Measurements from ENCODE around the gene TP53RK.

TP53RK gene

GRCh38 chr20:46704714-46705377 lies 15.6 kb upstream of the TP53RK start:
- no peaks in the 10 kb centered on the region for H3K36me3 ChIP-seq
- no peak for TF ChIP-seq CTCF (IDR thresholded peaks at IDR 0.05; ENCODE audit: low read depth, low read length)
- H3K27ac ChIP-seq, result no peak overlapping the region
- no peak overlapping the region for H3K4me3 ChIP-seq (ENCODE audit: low read depth, low read length)
- DNase-seq, result no peak
- peaks cover 4% of the 10 kb centered on the region for H3K9me3 ChIP-seq (ENCODE audit: severe bottlenecking)
- H3K27me3 ChIP-seq (ENCODE audit: insufficient read depth, low read depth, severe bottlenecking), result no peaks in the 10 kb centered on the region

- Histone ChIP-seq H3K27ac (no peak overlapping the region), H3K4me3 (ENCODE audit: low read depth, low read length) (no peak overlapping the region), H3K9me3 (ENCODE audit: severe bottlenecking) (peaks cover 4% of the 10 kb centered on the region), H3K27me3 (ENCODE audit: insufficient read depth, low read depth, severe bottlenecking) (no peaks in the 10 kb centered on the region), H3K36me3 (no peaks in the 10 kb centered on the region)
- DNase-seq, result no peak
- TF ChIP-seq CTCF (IDR thresholded peaks at IDR 0.05; ENCODE audit: low read depth, low read length), result no peak
Observed at GRCh38 chr20:46703435-46703834, 14.2 kb upstream of the TP53RK start.

- TF ChIP-seq CTCF (IDR thresholded peaks at IDR 0.05; ENCODE audit: low read depth, low read length), result no peak
- H3K27me3 ChIP-seq (ENCODE audit: insufficient read depth, low read depth, severe bottlenecking), result no peaks in the 10 kb centered on the region
- H3K27ac ChIP-seq, result no peak overlapping the region
- peaks cover 4% of the 10 kb centered on the region for H3K9me3 ChIP-seq (ENCODE audit: severe bottlenecking)
- no peak overlapping the region for H3K4me3 ChIP-seq (ENCODE audit: low read depth, low read length)
- no peaks in the 10 kb centered on the region for H3K36me3 ChIP-seq
- no peak for DNase-seq
Observed at GRCh38 chr20:46702447-46703203, 13.4 kb upstream of the TP53RK start.

GRCh38 chr20:46701986-46702385 lies 12.7 kb upstream of the TP53RK start:
- H3K27me3 ChIP-seq (ENCODE audit: insufficient read depth, low read depth, severe bottlenecking), result no peaks in the 10 kb centered on the region
- no peak for TF ChIP-seq CTCF (IDR thresholded peaks at IDR 0.05; ENCODE audit: low read depth, low read length)
- no peak for DNase-seq

GRCh38 chr20:46701556-46701955 lies 12.3 kb upstream of the TP53RK start:
- DNase-seq, result no peak
- Histone ChIP-seq H3K36me3 (no peaks in the 10 kb centered on the region), H3K4me3 (ENCODE audit: low read depth, low read length) (no peak overlapping the region), H3K9me3 (ENCODE audit: severe bottlenecking) (peaks cover 2% of the 10 kb centered on the region), H3K27me3 (ENCODE audit: insufficient read depth, low read depth, severe bottlenecking) (no peaks in the 10 kb centered on the region), H3K27ac (no peak overlapping the region)
- TF ChIP-seq CTCF (IDR thresholded peaks at IDR 0.05; ENCODE audit: low read depth, low read length), result no peak

More at GRCh38 chr20:46701986-46702385, 12.7 kb upstream of the TP53RK start:
- Histone ChIP-seq H3K36me3 (no peaks in the 10 kb centered on the region), H3K9me3 (ENCODE audit: severe bottlenecking) (peaks cover 4% of the 10 kb centered on the region), H3K4me3 (ENCODE audit: low read depth, low read length) (no peak overlapping the region), H3K27ac (no peak overlapping the region)
